ENCODE data around the gene USP48. TPM values are rescaled to one million over a fixed set of nuclear protein-coding genes. Genes with fewer than 3 reads are reported as not detected.
"Not testable (repeated sequence)": the region's sequence is repeated elsewhere in the genome, so short reads cannot be mapped to it uniquely, and the experiment has no call there.

The USP48 gene
- total RNA-seq, 1 donor from 2014 or later = 81.9 TPM

DNA sequence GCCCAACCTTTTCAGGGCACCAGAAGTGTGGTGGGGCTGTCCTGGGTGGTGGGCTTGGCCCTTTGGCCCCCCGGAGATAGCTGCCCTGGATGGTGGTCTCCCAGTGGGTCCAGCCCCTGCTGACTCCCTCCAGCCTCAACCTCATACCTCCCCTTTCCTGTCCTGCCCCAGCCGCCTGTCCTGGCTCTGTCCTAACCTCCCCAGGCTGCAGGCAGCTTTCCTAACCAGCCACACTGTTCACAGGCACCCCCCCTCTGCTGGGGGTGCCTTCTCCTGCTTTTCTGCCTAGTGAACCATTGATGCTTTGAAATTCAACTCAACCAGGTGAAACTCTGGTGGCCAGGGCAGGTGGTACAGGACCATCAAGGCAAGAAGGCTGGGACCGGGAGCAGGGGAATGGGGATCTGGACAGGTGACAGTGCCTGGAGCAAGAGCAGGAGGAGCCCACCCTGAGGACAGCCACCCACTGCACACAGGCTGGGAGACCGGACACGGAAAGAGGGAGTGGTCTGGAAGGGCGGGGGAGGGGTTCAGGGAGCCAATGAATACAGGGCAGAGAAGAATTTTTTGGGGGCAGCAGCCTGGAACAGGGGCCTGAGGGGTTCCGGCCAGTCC is 149.7 kb downstream of the USP48 start:
- DNase-seq = no peak

DNA sequence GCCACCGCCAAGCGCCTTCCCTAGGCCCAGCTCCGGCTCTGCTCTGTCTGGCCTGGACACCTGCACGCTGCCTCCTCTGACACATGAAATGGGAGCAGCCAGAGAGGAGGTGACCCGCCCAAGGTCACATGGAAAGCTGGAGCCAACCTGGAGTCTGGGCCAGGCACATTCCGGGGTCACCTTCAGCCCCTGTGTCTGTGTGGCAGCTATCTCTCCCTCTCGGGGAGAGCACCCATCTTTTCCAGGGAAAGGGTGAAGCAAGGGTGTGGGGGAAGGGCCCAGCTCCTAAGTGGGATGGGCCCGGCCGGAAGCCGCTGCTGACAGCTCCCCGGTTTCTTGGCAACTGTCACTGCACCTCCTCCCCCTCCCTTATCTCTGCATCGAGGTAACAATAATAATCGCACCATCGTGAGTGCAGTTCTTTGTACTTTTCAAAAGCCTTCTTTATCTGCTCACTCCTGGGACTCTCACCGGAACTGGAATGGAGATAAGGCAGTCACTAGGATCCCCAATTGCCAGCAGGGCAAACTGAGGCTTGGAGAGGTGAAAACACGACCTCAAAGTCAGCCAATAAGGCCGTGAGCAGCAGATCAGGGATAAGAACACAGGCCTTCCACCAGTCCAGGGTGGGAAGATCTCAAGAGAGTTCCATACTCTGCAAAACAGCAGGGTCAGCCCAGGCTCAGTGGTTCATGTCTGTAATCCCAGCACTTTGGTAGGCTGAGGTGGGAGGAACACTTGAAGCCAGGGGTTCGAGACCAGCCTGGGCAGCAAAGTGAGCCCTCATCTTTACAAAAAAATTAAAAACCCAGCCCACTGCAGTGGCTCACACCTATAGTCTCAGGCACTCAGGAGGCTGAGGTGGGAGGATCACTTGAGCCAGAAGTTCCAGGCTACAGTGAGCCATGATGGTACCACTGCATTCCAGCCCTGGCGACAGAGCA is 150.7 kb downstream of the USP48 start:
- no peak for DNase-seq

DNA sequence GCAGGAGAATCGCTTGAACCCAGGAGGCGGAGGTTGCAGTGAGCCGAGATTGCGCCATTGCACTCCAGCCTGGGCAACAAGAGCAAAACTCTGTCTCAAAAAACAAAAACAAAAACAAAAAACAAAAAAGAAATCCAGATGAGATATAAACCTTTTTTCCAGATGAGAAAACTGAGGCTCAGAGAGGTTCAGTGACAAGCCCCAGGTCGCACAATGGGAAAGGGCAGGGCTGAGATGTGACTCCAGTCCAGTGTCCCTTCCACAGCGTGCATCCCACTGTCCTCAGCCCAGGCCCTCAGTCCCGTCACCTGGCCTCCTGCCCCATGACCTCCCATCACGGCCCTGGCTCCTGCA is 151.4 kb downstream of the USP48 start:
- DNase-seq = not testable (repeated sequence)

DNA sequence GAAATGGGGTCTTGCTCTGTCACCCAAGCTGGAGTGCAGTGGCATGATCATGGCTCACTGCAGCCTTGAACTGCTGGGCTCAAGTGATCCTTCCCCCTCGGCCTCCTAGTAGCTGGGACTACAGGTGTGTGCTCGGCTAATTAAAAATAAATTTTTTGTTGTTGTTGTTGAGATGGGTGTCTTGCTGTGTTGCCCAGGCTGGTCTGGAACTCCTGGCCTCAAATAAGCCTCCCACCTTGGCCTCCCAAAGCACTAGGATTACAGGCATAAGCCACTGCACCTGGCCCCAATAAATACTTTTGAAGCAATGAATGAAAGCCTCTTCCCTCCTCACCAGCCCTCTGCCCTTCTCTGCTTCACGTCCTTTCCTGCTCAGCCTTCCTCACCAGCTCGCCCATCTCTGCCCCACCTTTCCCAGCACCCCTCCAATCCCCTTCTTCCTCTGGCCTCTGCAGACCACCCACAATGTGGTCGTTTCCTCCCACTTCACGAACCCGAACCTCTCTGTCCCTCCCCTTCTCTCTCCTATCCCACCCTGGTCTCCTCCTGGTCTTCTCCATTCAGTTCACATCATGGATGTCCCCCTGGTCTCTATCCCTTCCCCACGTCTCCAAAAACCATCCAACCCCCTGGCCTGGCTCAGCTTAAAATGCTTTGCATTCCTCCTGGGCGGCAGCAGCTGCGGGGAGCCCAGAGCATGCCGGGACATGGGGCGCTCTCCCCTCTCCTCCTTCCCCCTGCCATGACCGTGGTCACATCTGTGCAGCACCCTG is 152.2 kb downstream of the USP48 start:
- DNase-seq = no peak

DNA sequence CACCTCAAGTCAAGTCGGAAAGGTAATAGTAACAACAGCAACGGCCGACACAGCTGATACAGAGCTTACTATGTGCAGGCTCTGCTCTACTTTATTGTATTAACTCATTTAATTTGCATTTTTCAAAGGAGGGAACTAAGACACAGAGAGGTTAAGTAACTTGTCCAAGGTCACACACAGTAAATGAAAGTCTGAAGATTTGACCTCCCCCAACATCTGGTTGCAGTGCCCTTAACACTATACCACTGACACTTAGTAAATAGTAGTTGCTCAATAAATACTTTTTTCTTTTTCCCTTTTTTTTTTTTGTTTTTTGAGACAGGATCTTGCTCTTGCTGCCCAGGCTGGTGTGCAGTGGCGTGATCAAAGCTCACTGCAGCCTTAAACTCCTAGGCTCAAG is 153.0 kb downstream of the USP48 start:
- no peak for DNase-seq

DNA sequence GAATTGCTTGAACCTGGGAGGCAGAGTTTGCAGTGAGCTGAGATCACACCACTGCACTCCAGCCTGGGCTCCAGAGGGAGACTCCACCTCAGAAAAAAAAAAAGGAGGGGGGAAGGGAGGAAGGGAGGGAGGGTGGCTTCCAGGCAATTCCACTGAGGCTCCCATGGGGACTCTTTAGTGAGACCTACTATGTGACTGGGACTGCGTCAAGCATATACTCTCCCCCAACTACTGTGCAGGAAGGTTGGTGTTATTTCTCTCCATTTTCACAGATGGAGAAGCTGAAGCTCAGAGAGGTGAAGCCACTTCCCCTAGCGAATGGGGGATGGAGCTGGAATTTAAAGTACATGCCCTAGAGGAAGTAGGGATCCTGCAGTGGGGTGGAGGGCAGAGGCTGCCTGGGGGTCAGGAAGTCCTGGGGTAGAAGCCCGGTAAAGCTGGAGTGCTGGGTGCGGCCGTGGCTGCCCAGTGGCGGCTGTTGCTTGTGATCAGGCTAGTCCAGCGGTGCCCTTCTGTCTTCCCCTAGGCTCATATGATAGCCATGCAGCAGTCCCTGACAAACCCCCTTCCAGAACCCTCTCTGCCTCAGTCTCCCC is 154.1 kb downstream of the USP48 start:
- no peak for DNase-seq

Other genes with a start within 250 kb of the USP48 start
- under 0.01 and 0.05 TPM in 2 replicates for gene RAP1GAP, start 113.8 kb downstream of the USP48 start, total RNA-seq
- gene LDLRAD2, start 29.1 kb upstream of the USP48 start, total RNA-seq = 0.05 and 0.17 TPM in 2 replicates
- gene HSPG2, start 154.2 kb upstream of the USP48 start, total RNA-seq = 1,406 and 1,997 TPM in 2 replicates
- gene CELA3B, start 193.9 kb upstream of the USP48 start, total RNA-seq = not detected in 2 replicates
- gene CELA3A, start 218.5 kb upstream of the USP48 start, total RNA-seq = not detected in 2 replicates

Measured in dermis blood vessel endothelial cell (primary cell).